GM21576 (cell line): ENCODE measurements around the gene WDR13.

Source experiments
- ATAC-seq: cut with Tn5 transposase; IDR thresholded peaks from one replicate; pipeline ENCODE4 v1.9.1; 2021; ENCODE audit warnings: mild to moderate bottlenecking, moderate library complexity; ENCODE audit not compliant: unreplicated experiment

WDR13 gene

DNA sequence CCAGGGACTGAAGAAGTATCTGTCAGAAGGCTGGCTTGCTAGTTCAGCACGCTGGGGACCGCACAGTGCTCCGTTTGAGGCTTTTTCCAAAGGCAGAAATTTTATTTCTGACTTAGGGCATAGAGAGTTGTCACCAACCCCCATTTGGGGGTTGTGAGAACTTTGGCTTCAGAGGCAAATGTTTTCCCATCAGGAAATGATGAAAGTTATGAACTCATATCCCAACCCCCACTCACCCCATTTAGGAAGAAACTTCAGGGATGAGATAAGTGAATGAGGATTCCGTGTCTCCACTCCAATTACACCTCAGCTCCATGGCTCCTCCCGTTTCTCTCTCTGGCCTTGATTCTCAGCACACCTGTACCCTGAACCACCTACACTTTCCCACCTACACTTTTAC lies 4.3 kb upstream of the WDR13 start:
- ATAC-seq, result no peak

DNA sequence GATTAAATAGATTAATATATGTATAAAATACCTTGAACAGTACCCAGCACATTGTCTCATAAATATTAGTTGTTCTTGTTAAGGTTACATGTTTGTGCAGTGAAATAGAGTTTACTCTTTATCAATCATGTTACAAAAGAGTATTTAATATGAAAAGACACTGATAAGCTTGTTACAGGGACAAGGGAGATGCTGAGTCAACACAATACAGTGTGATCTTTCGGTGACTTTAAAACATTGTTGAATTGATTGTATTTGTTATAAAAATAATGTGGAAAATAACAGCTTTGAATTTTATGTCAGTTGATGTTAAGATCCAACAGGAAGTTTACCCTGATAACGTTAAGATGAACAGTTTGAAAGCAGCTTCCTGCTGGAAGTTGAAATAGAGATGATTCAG lies 1.4 kb upstream of the WDR13 start:
- ATAC-seq, result no peak

DNA sequence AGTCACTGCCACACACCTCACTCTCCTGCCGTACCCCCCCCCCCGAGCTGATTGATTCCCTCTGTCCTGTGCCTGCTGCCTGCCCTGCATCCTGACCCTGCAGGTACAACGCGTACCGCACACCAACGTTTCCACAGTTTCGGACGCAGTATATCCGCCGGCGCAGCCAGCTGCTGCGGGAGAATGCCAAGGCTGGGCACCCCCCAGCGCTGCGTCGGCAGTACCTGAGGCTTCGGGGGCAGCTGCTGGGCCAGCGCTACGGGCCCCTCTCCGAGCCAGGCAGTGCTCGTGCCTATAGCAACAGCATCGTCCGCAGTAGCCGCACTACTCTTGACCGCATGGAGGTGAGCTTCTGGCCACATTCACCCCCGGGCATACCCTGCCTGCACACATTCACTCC lies 1.3 kb downstream of the WDR13 start:
- ATAC-seq, result no peak

DNA sequence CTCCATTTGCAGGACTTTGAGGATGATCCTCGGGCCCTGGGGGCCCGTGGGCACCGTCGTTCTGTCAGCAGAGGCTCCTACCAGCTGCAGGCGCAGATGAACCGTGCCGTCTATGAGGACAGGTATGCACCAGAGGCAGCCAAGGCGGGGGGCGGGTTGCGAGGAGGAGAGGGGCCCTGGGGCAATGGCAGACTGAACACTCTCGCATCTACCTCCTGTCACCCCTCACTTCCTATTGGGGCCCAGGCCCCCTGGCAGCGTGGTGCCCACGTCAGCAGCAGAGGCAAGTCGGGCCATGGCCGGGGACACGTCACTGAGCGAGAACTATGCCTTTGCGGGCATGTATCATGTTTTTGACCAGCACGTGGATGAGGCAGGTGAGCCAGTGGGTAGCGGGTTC lies 2.0 kb downstream of the WDR13 start:
- no peak for ATAC-seq

DNA sequence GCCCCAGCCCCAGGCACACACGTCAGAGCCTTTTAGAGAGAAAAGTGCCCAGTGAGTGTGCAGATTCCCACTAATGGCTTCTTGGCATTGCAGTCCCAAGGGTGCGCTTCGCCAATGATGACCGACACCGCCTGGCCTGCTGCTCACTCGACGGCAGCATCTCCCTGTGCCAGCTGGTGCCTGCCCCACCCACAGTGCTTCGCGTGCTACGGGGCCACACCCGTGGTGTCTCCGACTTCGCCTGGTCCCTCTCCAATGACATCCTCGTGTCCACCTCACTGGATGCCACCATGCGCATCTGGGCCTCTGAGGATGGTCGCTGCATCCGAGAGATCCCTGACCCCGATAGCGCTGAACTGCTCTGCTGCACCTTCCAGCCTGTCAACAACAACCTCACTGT lies 2.9 kb downstream of the WDR13 start:
- ATAC-seq, result no peak

DNA sequence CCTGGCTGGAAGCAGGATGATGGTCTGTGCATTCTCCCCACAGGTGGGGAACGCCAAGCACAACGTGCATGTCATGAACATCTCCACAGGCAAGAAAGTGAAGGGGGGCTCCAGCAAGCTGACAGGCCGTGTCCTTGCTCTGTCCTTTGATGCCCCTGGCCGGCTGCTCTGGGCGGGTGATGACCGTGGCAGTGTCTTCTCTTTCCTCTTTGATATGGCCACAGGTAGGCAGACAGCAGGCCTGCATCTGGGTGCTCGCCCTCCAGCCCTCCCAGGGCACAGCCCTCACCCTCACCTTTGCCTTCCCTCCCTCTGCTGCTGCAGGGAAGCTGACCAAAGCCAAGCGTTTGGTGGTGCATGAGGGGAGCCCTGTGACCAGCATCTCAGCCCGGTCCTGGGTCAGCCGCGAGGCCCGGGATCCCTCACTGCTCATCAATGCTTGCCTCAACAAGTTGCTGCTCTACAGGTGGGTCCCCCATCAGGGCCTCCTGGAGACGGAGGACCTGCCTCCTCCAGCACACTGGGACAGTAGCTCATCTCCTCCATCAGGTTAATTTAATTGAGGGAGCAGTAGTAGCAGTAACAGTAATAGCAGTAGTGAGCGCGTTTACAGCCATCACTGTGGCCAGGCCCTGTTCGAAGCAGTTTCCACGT lies 4.6 kb downstream of the WDR13 start:
- no peak for ATAC-seq

DNA sequence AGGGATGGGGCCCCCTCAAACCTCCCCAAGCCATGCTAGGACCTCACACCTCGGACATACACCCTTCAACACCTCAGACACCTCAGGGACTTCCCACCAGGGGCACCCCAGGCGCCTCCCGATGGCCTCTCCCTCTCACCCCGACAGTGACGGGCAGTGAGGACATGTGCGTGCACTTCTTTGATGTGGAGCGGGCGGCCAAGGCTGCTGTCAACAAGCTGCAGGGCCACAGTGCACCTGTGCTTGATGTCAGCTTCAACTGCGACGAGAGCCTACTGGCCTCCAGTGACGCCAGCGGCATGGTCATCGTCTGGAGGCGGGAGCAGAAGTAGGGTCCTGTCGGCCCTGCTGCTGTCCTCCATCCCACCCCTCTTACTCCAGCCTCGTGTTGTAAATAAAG lies 7.4 kb downstream of the WDR13 start:
- ATAC-seq, result no peak

DNA sequence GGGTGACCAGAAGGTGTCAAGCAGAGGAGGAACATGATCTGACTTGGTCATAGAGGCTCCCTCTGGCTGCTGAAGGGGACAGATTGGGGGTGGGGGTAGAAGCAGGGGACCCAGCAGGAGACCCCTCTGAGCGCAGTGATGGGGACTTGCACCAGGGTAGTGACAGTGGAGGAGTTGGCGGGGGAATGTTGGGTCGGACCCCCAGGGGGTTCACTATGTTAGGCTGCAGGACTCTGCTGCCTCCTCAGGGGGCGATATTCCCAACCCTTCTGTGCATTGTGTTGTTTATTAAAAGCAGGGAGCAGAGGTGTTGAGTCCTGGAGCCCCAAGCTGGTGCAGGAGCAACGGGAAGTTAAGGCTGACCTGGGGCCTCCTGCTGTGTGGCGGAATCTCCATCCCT lies 8.8 kb downstream of the WDR13 start:
- no peak for ATAC-seq

DNA sequence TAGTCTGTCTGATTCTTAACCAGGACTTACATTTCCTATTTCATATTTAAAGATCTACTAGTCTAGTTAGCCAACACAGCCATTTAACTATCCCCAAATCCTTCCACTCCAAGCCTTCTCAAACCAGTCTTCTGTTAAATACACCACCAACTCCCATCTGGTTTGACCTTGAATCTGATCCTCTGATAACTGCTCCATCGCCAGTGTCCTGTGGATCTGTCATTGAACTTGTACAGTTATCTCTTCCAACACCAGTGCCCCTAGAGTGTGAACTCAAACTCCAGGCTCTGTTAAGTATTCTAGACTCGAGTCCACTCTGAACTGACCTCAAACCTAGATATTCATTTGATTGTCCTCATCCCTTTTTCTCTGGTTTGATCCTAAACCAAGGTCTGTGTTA lies 14.4 kb downstream of the WDR13 start:
- ATAC-seq, result no peak

DNA sequence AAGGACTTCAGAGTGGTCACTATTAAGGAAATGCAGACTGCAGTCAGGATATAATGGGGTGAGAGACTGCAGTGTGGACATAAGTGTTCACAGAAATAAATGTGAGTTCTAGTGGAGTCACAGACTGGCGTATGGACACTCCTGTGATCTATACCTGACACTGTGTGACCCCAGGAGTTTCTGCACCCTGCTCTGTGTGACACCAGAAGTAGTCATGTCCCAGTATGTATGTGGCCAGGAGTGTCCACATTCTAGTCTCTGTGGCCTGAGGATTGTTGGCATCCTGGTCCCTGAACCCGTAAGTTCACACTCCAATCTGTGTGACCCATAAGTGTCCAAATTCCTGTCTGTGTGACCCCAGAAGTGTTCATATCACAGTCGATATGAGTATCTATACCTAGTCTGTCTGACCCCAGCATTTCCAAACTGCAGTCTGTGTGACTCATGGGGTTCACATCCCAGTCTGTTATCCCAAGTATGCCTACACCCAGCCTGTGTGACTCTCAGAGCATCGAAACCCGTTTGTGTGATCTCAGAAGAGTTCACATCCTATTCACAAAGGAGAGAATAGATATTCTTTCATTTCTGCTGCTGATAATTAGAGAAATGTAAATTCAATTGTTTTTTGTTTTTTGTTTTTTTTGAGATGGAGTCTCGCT lies 16.3 kb downstream of the WDR13 start:
- no peak for ATAC-seq

DNA sequence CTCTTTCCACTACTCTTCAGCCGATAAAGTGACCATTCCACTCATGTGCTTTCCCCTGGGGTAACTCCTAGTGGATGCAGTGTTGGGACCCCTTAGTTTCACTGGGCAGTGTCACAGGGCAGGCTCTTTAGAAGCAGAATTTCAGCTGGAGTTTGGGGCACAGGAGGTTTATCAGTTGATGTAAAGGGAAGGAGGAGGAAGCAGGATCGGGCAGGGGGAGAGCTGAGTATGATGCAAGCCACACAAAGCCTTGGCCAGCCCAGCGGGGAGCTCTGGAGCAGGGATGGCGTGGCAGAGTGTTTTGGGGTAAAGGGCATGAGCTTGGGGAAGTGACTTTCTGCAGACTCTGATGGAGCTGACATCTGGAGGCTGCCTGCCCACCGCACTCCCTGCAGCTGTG lies 19.3 kb downstream of the WDR13 start:
- no peak for ATAC-seq

DNA sequence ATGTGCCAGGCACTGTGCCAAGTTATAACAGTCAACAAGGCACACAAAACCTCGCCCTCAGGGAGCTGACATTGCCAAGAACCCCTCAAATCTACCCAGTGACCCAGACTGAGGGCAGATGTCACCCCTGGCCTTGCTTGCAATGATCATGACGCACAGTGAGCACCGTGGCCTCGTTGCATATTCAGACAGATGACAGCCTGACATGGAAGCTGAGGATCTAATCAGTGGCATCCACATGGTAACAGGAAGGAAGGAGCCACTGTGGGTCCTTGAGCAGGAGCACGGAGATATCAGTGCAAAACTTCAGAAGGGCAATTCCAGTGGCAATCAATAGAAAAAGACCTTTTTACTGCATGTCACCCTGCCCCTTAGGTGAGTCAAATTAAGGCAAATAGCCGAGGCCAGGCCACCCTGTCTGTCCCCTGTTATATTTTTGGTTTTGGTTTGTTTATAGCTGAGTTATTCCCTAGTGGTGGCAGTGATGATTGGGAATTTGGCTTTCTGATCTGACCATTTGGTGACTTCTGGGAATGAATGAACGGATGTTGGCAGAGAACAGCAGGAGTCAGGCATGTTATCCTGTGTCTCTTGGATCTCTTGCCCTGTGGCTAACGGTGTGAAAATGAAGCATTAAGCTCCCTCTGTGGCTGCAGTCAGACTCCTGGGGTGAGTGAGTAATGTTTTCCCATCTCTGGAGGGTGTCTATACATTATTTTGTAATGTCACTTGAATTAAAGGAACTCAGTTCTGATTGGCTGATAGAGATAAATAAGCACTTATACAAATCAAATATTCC lies 20.4 kb downstream of the WDR13 start:
- no peak for ATAC-seq

DNA sequence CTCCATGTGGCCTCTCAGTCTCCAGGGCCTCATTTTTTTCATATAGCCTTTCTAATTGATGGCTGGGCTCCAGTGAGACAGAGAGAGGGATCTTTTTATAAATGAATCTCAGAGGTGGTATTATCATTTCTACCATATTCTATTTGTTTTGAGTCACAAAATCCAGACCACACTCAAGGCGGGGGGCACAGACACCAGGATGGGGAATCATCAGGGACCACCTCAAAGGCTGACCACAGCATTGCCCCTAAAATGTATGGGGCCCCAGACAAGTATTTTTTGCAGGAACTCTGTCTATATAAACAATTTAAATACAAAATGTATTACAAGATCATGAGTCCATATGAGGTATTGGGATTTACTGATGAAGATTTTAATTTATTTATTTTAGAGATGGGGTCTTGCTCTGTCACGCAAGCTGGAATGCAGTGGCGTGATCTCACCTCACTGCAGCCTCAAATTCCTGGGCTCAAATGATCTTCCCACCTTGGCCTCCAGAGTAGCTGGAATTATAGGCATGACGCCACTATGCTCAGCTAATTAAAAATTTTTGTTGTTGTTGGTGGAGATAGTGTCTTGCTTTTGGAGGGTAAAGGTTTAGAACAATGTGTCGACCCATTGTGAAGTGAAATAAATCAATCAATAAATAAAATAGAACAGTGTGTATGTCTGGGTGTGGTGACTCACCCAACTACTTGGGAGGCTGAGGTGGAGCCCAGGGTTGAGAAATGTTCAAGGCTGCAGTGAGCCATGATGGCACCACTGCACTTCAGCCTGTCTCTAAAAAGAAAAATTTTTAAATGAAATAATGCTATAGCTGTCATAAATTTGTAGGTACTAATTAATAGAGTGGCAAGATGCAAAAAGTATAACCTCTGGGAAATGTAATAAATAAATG lies 29.4 kb downstream of the WDR13 start:
- no peak for ATAC-seq

DNA sequence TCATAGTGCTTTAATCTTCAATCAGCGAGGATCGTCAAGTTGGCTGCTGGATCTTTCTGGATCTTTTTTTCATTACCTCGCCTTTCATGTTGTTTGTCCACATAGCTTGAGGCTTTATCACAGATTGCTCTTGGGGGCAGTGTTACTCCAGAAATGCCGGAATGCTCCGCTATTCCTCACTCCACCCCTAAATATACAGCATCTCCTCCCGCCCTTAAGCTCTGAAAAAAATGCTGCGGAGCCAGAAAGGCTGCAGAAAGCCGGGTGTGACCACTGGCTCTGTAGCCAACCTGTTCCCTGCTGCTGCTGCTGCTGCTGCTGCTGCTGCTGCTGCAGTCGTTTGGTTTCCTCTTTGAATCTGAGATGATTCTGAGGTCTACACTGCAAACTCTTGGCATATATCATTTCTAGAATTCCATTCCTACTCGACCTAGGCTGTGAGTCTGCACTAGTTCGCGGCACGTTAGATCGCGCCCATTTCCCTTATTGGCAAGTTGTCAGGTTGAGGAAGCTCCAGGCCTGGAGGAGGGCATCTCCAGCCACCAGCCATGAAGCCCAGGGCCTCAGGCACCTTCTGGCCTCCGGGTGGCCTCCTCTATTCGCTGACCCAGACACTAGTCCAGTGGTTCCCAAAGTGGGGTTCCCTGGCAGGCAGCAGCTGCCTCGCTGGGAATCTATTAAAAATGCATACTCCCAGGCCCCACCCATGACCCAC lies 34.2 kb downstream of the WDR13 start:
- peak; percentile 87 for ATAC-seq

DNA sequence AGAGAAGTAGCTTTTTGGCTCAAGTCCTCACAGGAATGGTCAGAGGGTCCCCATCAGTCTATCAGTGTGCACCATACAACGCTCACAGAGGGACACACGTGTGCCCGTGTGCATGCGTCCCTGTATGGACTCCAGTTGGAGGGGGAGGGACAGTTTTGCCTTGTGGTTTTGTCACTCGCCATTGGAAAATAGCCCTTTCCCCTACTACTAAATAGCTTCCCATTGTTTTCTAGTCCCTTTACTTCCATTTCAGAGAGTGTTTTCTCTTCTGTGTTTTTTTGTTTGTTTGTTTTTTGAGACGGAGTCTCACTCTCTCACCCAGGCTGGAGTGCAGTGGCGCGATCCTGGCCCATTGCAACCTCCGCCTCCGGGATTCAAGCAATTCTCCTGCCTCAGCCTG lies 34.9 kb downstream of the WDR13 start:
- ATAC-seq, result no peak

DNA sequence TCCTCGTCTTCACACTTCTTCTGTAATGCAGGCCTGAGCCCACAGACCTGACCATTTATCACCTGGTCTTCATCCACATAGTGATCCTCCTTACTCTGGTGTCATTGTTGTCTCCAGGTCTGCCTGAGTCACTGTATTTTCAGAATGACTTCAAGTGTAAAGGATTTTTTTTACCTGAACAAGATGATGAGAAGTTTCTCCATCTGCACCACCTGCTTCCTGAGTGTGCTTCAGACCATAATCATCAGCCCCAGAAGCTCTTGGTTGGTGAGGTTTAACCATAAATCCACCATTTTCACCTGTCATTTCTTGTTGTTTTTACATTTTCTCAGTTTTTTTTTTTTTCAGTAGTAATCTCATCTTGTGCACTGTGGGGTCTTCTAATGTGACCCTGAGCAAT lies 39.0 kb downstream of the WDR13 start:
- no peak for ATAC-seq

DNA sequence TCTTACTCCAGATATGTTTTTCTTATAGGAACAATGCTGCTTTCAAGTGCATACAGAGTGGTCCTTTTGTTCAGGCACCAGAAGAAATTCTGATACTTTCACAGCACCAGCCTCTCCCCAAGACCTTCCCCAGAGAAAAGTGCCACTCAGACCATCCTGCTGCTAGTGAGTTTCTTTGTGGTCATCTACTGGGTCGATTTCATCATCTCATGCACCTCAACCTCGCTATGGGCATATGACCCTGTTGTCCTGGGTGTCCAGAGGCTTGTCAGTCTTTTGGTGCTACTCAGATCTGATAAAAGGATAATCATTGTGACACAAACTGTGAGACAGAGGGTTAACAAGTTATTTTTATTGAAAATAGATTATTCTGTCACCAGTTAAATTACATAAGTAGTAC lies 39.5 kb downstream of the WDR13 start:
- no peak for ATAC-seq

DNA sequence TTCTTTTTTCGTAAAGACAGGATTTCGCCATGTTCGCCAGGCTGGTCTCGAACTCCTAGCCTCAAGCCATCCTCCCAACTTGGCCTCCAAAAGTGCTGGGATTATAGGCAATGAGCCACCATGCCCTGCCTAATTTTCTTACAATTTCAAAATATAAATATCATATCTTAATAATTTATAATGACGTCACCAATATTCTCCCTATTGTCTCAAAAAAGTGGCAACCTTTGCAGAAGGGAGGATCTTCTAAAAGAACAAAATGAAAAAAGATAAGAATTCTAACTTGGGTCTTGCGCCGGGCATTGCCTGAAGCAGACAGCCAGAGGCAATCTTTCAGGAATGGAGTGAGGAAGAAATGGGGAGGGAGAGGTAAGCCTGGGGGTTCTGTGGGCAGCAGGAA lies 48.4 kb downstream of the WDR13 start:
- ATAC-seq, result no peak

DNA sequence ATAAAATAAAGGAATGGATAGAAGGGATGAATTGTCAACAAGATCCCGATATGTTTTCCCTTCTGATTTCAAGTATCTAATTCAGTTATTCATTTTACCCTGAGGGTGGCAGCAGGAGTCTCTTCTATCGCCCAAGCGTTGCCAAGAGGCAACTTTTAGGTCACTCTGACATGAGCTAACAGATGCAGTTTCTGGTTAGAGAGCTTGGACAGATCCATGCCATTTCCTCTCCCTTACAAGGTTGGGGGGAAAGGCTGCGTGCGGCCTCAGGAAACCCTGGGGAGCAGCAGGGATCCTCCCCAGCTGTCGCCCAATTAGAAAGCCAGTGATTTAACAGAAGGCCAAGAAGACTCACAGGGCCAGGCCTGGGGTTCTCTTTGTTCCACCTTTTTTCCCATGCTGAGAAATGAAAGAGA lies 51.1 kb downstream of the WDR13 start:
- ATAC-seq, result no peak

DNA sequence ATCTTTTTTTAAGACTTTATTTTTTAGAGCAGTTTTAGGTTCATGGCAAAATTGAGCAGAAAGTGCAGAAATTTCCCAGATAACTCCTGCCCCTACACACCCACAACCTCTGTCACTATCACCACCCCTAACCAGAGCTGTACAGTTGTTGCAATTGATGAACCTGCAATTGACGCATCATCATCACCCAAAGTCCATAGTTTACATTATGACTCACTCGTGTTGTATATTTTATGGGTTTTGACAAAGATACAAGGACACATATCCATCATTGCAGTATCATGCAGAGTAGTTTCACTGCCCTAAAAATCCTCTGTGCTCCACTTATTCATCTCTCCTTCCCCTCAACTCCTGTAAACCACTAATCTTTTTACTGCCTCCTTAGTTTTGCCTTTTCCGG lies 51.8 kb downstream of the WDR13 start:
- ATAC-seq, result no peak
